Neural progenitor cell (in vitro differentiated cells): ENCODE data around the gene MAML3.

Source experiments
- EZH2 ChIP-seq: fragments of 200-600 bp; sonication (generic); IDR thresholded peaks from 2 replicates; pipeline ENCODE4 v1.6.1; 2017; ENCODE audit warnings: antibody characterized with exemption, mild to moderate bottlenecking, moderate library complexity
- TF ChIP-seq, protein P1 (sequence below): fragments of 200-600 bp; sonication (generic); IDR thresholded peaks from 2 replicates; pipeline ENCODE4 v1.5.1; 2017; ENCODE audit warnings: antibody characterized with exemption, mild to moderate bottlenecking

DNA sequence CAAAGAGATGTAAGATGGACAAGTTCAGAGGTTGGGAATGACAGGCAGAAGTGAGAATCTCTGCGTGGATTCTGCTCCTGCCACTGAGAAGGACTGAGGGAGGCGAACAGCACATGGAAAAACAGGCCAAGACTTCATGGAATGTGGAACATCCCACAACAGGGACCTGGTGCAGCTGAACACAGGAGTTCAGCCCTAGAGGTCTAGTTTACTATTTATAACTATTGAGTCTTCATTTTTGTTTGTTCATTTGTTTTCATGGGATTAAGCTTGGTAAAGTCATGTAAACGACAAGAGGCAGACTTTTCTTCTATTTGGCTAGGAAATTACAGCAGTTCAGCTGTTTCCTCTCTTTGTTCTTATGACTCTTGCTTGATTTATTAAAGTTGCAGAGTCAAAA, 234.5 kb downstream of the MAML3 start:
- TF ChIP-seq, protein P1, sequence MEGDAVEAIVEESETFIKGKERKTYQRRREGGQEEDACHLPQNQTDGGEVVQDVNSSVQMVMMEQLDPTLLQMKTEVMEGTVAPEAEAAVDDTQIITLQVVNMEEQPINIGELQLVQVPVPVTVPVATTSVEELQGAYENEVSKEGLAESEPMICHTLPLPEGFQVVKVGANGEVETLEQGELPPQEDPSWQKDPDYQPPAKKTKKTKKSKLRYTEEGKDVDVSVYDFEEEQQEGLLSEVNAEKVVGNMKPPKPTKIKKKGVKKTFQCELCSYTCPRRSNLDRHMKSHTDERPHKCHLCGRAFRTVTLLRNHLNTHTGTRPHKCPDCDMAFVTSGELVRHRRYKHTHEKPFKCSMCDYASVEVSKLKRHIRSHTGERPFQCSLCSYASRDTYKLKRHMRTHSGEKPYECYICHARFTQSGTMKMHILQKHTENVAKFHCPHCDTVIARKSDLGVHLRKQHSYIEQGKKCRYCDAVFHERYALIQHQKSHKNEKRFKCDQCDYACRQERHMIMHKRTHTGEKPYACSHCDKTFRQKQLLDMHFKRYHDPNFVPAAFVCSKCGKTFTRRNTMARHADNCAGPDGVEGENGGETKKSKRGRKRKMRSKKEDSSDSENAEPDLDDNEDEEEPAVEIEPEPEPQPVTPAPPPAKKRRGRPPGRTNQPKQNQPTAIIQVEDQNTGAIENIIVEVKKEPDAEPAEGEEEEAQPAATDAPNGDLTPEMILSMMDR = no peak
- no peak for TF ChIP-seq EZH2
